HG03558 (cell line): Measurements from ENCODE around the gene HSBP1.

Experiments
- ATAC-seq: cut with Tn5 transposase; IDR thresholded peaks from one replicate; pipeline ENCODE4 v1.9.1; 2021; ENCODE audit warnings: moderate number of reproducible peaks; ENCODE audit not compliant: unreplicated experiment; ENCODE audit errors: extremely low read depth

Gene HSBP1

GRCh38 chr16:83835586-83836566 is 28.1 kb downstream of the HSBP1 start:
- ATAC-seq, result no peak

- ATAC-seq, result no peak
These were observed 29.8 kb downstream of the HSBP1 start for GRCh38 chr16:83837566-83837965.

DNA sequence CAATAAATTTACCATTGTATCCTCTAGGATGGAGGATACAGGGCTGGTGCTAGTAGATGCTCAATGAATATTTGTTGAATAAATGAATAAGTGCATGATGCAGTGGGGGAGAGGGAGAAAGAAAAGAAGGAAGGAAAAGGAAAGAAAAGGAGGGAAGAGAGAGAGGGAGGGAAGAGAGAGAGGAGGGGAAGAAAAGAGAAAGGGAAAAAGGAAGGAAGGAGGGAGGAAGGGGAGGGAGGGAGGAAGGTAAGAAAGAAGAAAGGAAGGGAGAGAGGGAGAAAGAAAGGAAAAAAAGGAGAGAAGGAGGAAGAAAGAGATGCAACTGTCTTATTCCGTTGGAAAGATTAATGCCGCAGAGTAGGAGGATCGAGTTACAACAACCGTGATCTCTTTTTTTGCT is 30.4 kb downstream of the HSBP1 start:
- ATAC-seq, result no peak

DNA sequence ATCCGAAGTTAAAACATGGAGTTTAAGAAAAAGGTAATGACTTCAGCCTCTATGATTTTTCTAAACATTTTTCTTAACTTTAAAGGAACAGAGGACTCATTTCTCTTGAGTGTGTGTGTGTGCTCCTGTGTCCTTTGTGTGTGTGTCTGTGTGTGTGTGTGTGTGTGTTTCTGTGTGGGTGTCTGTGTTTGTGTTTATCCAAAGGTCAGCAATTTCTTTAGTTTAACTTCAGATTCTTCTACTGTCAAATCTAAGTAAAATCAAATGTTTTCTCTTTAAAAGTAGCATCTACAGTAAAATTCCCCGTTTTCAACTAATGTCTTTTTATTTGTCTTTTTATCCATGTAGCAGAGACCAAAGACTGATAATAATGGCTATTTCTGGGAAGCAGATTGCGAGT is 31.8 kb downstream of the HSBP1 start:
- ATAC-seq, result no peak

GRCh38 chr16:83840060-83840617 is 32.4 kb downstream of the HSBP1 start:
- ATAC-seq, result no peak

DNA sequence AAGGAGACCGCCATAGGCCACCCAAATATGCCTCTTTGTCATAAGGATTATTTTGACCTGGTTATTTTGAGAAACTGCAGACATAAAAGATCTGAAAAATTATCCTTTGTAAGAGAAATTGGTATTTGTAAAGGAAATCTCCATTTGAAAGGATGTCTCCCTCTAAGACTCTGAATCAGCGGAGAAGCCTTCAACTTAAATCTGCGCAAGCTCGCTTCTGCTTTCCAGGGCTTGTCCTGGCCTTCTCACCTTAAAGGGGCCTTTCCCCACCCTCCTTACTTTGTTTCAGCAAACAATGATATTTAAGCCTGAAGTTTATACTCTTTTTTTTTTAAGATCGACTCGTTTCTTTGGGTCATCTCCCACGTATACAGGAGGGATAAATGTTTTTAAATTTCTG is 34.5 kb downstream of the HSBP1 start:
- ATAC-seq, result no peak

- ATAC-seq, result no peak
These were observed 35.2 kb downstream of the HSBP1 start for GRCh38 chr16:83842756-83843507.

GRCh38 chr16:83843657-83844056 is 35.9 kb downstream of the HSBP1 start:
- ATAC-seq, result no peak

DNA sequence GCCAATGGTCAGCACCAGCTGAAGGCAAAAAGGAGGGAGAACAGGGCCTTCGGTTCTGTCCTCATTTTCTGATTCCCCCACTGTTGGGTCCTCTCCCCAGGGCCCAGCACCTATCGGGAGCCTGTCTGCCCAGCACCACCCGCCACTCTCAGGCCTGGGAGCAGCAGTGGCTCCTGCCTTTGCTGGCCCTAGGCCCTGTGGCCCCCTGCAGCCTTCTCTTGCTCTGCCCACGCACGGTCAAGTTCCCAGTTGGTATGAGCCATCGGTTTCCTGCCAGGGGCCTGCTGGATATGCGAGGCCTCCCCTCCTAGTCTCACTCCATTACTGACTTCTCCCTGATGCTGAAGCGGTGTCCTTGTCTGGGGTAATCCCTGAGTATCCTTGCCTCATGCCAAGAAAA is 37.5 kb downstream of the HSBP1 start:
- no peak for ATAC-seq

GRCh38 chr16:83847371-83848225 is 39.8 kb downstream of the HSBP1 start:
- ATAC-seq, result no peak

DNA sequence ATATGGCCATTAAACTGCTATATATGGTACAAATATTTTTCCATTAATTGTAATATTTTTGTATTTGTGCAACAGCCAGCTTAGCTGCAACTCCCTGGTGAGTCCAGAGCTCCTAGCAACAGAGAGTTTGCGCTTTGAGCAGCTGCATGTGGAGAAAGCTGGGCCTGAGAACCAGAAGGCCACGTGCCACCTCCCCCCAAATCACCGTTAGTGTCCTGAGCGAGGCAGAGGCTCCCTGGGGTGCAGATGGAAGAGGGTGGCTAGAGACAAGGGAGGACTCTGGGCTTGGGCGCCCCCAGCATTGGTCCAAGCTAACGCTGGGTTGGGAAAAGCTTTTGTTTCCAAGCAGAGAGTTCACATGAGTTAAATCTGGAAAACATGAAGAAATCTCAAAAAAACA is 41.6 kb downstream of the HSBP1 start:
- no peak for ATAC-seq

DNA sequence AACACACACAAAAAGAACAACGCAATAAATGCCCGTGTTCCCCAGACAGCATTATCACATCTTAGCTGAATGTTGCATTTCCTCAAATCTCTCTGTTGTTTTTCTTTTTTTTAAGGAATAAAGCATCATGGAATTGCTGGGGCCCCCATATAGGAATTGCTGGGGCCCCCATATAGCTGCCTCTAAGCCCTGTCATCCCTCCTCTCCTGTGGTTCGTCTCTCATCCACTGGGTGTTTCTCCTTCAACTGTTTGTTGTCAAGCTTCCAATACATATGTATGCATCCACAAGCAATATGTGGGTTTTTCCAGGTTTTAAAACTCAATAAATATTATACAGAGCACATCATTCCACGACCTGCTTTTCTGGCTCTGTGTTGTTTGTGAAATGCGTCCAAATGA is 43.2 kb downstream of the HSBP1 start:
- ATAC-seq, result no peak

GRCh38 chr16:83851473-83851872 is 43.7 kb downstream of the HSBP1 start:
- ATAC-seq, result no peak

- ATAC-seq, result no peak
These were observed 45.0 kb downstream of the HSBP1 start for GRCh38 chr16:83852774-83853173.

DNA sequence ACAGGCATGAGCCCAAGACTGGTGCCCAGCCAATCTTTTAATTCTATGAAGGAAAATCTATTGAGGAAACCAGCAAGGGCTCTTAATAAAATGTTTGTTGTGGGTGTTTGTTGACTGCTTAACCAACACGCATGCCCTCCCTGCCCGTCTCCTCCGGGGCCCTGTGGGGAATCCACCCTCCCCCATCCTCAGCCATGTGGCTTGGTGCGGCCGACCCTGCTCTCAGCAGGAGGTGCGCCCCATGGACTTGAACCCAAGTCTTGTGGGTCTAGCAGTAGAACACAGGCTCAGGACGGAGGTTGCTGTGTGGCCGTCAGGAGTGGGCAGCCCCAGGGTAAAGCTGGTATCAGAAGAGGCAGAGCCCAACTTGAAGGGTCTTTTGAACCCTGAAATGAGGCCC is 46.1 kb downstream of the HSBP1 start:
- ATAC-seq, result no peak

- ATAC-seq, result no peak
These were observed 46.6 kb downstream of the HSBP1 start for GRCh38 chr16:83854420-83854819.

DNA sequence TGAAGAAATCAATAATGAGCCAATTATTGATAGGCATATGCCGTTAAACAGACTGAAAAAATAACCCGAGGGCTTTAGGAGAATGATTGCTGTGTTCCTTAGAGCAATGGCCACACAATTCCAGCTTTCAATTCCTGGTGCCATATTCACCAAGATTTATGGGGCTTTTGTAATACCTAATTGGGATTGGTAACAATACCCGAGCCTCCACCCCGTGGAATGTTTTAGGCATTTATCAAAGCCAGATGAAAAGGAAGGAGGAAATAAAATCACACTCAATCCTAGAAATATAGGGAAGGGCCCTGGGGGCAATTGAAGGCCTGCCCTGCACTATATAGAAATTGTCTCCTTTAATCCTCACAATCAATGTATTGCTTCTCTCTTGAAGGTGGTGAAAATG is 49.0 kb downstream of the HSBP1 start:
- ATAC-seq, result no peak

DNA sequence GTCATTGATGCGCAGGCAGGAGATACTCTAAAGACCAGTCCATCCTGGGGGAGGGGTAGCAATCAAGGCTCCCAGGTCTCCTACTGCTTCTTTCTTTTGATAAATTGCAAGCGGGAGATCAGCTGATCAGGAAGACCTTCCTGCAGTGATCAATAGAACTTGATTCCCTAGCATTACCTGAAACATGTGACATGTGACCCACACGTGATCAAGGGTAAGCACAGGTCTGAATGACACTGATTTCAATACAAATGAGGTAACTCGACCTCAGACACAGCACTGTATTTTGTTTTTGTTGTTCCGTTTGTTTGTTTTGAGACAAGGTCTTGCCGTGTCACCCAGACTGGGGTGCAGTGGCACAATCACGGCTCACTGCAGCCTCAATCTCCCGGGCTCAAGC is 51.5 kb downstream of the HSBP1 start:
- ATAC-seq, result no peak

DNA sequence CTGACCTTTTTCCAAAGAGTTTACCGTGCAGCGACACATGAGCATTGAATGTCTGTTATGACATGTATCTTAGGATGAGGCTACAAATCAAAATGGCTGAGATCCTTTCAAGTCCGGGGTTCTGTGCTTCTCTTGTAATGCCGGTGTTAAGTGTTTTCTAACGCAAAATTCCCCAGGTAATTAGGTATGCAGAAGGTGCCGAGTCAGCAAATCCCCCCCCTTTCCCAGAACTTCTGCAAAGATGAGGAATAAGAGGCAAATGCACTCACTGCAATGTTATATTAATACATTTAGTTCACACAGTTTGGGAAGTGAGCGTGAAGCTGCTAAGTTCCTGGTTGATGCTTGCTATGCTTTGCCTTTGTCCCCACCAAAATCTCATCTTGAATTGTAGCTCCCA is 54.9 kb downstream of the HSBP1 start:
- ATAC-seq, result no peak

DNA sequence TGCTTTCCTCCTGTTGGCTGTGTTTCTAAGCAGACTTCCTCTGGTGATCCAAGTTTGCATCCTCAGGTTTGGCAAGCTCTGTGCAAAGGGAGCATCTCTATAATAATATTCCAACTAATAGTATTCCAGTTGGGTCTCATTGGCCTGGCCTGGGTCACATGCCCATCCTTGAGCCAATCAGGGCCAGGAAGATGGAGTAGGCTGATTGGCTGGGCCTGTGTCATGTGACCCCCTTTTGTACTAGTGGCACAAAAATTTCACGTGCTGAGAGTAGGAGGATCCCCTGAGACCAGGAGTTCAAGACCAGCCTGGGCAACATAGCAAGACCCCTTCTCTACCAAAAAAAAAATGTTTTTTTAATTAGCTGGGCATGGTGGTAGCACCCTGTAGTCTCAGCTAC is 55.9 kb downstream of the HSBP1 start:
- ATAC-seq, result no peak
